ENCODE data around the gene CSGALNACT2.

- no peak for TF ChIP-seq POLR2A (IDR thresholded peaks at IDR 0.05)
- TF ChIP-seq CTCF (IDR thresholded peaks at IDR 0.05): no peak
Observed at GRCh38 chr10:43181146-43181545, 42.9 kb downstream of the CSGALNACT2 start.
